Epidermal melanocyte (primary cell): ENCODE measurements around the gene PRPF38A.

Experiments used
- DNase-seq: peaks from one replicate; pipeline ENCODE4 v3.0.0; 2011; ENCODE audit warnings: low spot score; ENCODE audit not compliant: insufficient read length

The PRPF38A gene

DNA sequence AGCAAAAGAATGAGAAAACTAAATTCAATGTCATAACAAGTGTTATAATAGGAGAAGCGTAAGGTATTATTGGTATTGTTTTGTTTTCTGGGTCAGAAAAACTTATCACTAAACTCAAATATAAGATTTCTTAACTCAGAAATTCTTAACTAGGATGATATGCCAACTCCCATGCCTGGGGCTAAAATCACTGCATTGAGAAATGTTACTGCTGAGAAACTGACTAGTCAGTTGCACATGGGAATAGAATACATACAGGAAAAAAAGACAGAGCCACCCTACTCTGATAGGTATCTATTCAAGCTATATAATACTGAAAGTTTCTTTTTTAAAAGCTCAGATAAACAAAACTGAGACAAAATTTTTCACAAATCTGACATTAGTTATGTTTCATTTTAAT is 56.3 kb downstream of the PRPF38A start:
- DNase-seq: no peak

DNA sequence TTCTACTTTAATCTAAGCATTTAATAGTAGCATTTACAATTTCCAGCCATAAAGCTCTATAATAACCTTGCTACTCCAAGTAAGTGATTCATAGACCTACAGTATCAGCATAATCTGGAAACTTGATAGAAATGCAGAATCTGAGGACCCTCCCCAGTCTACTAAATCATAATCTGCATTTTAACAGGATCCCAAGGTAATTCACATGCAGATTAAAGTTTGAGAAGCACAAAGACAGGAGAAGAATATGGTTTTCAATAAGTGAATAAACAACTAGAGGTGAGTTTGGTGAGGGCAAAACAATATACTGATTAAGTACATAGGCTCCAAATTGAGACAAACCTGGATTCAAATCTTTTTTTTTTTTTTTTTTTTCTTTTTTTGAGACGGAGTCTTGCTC is 57.4 kb downstream of the PRPF38A start:
- DNase-seq: no peak

DNA sequence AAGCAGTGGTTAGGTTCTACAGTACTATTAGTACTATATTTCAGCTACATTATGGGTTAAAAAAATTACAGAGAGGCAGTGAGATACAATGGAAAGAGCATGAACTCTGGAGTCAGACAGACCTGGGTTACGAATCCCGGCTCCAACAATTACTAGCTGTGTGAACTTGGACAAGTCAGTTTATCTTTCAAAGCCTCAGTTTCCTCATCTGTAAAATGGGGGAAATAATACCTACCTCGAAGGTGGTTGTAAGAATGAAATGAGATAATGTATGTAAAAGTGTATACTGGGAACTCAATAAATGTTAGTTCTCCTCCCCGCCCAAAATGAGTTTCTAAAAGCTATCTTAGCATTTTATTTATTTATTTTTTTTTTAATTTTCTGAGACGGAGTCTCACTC is 59.5 kb downstream of the PRPF38A start:
- no peak for DNase-seq

DNA sequence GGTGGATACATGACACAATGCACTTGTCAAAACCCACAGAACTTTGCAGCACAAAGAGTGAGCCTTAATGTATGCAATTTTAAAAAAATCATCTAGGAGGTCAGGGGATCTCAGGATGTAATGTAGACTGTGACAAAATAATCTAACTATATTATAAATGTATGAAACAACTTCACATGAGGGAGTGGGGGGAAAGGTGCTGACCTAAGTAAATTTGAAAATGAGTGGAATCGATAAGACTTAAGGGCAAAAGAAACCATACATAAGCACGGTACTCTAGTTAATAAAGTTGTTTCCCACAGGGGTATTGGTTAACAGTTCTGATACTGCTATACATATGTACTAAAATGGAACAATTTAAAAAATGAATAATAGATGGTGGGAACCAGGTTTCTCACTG is 64.7 kb downstream of the PRPF38A start:
- no peak for DNase-seq
